Left renal pelvis (tissue), 4 donors: ENCODE data around the gene HHEX. TPM values are rescaled to one million over a fixed set of nuclear protein-coding genes. Genes with fewer than 3 reads are reported as not detected.

ENCODE experiments used
- DNase-seq, 4 donors: peaks; one replicate each; pipeline ENCODE4 v3.0.0-alpha.2; 2013; ENCODE audit warnings: low read depth in 4 of 4, low spot score in 3 of 4
- polyA plus RNA-seq, 4 donors: library from polyadenylated mRNA; unstranded; fragments of 120-200 nt; gene quantifications; one replicate each; pipeline ENCODE4 v1.2.1, GENCODE V29; 2013; ENCODE audit not compliant: insufficient read length in 4 of 4

The HHEX gene
- polyA plus RNA-seq, 4 donors: 6.9 to 10.9 (median 8.3) TPM

DNA sequence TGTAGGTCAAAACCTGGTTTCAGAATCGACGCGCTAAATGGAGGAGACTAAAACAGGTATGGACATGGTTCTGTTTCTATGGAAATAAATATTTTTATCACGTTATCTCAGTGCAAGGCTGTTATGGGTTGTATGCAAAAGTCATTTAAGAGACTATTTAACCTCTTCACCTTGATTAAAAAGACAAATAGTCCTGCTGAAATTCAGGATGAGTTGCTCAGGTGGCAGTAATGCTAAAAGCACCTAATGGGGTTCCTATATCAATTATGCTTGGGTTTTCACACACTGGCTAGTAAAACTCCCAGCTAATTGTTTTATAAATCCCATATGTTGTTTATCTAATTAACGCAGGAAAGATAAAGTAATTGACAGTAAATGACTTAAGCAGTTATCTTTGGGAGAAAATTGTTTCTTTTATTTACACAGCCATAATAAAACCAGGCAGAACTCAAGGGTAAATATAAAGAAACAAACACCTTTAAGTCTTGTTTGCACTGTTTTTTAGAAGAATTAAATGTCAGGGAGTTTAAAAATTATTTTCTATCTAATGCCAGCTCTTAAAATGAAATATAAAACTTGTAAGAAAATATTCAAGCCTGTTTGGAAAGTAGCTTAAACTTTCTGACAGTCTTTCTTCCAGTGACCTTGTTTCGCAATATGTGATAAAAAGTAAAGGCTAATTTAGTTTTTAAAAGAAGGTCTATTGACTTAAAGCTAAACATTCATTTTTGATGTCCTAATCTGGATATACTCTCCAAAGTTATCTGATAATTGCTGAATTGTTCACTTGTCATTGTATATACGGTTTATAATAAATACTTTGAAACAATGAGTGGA lies 3.2 kb downstream of the HHEX start:
- DNase-seq: no peak

DNA sequence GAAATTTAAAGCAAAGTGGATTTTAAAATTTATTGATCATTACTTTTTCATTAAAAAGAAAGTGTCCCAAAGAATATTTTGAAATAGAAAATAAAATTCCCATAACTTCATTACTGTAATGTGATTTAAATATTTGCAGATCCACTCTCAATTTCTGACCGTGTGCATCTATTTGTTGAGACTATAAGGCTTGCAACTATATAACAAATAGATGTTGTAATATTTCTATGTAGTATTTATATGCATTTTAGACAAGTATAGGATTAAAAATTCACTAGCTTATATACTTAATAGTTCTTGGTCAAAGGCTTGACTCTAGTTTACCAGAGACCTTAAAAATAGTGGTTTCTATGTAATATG lies 3.8 kb downstream of the HHEX start:
- no peak for DNase-seq

DNA sequence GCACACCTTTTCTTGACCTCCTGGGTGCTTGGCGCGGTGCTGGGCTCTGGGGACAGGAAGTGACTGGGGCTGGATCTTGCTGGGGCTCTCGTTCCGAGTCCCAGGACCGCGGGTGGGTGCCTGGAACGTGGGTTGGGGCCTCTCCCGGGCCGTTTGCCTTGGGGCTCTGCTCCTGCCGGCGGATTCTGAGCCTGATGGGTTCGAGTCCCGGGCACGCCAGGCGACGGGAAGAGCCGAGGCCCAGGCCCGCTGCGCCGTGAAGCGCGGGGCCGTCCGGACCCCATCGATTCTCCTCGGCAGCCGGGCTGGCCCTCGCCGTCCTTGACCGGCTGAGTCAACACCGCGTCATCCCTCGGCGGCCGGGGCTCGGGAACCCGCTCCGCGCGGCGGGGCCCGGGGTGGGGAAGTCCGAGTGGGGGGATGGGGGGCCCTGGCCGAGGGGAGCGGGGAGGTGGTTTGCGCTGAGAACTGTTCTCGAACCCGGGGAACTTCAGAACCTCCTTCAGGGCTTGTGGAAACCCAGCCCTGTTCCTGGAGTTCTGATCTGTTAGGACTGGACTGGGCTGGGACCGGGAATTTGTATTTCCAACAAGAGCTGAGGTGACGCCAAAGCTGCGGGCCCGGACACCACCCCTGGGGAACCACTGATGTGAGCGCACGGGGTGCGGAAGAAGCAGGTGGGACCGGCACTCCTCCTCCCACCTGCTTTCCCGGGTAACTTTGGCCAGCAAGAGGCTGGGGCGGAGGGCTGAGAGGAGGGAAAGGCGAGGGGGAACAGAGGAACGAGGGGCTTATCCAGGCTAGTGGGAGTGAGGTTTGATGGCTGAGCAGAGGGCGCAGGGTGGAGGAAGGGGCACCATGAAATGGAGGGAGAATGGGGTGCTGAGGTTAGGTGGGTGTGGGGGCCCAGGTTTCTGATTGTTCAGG lies 6.2 kb downstream of the HHEX start:
- DNase-seq: no peak

DNA sequence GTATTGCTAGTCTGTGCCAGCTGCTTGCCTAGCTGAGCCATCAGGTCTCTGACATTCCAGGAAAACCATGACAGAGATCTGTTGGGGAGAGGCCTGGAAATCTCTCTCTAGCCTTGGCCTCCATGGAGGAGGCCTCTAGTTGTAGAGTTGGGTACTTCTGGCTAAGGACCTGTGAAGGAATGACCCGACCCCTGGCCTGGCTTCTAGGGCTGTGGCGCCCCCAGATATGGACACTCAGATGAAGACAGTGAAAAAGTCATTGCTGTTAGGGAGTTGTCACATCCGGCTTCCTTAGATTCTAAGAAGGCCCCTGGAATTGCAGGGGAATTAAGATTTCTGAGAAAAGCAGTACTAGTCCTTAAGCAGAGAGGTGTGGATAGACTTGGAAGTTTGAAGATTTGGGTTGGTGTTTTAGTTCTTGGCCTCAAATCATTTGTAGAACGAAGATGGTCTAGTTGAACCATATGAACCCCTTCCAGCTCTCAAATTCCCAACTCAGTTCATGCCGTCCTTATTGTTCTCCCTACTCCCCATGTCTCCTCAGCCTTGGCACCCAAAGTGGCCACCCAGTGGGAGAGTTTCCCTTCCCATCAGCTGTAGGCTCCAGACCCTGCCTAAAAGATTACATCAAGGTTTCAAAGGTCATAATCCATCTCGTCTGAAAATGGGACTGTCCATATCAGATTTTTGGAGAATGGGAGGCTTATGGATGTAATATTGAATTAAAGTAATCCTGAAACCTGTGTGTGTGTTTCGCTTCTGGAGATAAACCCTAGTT lies 7.0 kb downstream of the HHEX start:
- DNase-seq: no peak

DNA sequence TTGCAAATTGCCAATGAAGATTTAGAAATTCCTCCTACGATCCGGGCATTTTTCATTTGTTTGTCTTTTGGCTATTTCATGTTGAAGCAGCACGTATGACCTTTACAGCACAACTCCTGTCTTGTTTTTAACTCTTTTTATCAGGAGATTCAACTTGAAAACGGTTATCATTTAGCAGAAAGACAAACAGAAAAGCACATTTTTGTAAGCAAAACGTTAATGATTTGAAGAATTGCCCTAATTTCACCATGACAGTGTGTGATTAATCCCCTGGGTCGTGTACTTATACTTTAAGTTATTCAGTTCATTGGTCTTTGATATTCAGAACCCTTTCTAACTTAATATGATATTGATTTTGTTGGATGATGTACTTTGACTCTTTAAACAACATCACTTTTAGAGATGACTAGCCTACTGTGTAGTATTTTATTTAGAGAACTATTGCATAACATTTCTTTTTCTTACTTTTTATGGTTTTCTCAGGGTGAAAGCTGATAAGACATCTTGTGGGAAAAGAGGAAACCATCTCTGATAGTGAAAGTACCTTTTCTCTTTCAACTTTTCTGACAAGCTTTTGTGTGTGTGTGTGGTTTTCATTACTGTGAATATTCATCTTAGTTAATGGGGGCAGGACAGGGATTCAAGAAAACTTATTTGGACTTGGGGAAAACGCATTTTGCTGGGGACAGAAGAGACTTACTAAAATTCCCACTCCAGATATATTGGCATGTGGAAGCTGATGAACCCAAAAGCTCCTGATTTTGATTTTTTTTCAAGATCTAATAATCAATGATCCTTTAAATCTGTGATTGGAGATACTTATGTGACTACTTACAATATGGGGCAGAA lies 8.1 kb downstream of the HHEX start:
- DNase-seq: no peak

DNA sequence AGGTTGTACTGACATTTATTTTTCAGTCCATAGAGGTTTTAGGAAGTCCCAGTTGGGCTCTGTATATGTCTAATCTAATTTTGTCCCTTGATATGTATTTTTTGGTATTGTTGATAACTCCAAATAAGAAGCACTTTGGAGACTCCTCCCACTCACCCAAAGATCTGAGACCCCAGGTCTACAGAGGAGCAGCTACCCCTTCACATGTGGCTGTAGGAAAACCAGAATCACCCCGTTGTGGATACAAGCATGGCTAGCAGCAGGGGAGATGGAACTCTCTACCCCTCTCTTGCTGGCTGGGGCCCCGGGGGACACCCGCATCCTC lies 9.4 kb downstream of the HHEX start:
- no peak for DNase-seq

DNA sequence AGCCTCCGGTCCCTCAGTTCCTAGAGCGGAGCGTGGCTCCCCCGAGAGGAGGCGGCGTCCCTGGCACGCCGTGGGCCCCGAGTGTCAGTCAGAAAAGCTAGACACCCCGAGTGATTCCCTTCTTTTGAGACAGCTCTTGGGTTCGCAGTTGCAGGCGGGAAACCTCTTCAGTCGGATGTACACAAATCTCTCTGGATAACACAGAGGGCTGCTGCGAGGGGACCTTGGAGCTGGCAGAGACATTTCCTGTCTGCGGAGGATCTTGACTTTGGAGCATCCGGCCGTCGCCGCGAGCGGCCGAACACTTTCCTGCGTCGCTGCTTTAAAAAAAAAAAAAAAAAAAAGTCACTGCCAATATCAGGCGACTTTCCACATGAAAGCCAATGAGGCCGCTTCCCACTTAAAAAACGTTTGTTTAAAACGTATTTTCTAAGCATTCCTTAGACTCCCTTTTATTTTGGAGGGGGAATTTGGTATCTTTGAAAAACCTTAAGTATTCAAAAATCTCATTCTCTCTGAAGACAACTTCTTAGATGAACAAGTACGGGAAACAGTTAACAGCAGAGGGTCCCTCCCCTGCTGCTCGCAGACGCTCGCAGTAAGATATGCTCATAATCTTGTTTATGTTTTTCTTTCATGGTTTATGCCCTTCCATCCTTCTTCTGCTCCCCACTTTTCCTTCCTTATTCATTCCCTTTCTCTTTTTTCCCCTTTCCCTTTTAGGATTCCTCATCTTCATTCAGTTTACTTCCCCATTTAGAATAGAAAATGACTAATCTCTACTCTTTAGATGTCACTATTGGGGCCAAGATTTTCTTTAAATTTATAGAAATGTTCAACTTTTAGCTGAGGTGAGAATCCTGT lies 10.0 kb downstream of the HHEX start:
- no peak for DNase-seq

DNA sequence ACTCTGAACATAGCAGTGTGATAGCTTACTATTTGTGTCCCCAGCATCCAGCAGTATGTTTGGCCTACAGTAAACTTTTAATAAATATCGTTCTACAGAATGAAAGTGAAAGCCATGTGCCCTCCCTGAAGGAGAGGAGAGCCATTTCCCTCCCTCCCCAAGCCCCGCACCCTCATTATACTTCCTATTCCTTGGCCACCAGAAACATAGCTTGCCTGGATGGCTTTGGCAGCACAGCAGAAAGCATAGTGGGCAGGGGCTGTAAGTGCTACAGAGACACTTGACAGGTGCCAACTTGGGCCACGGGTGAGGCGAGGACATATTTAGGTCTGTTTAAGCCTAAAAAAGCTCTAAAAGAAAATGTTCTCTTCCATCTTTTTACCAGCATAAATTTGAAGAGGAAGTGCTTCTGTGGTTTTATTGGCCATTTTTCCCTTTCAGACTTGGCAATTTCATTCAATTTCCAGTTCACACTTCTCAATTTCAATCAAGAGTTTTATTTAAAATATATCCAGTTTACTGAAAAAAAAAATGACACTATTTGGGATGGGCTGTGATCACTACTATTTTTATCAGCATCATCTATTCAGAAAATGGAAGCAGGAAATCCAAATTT lies 12.7 kb downstream of the HHEX start:
- DNase-seq: no peak

DNA sequence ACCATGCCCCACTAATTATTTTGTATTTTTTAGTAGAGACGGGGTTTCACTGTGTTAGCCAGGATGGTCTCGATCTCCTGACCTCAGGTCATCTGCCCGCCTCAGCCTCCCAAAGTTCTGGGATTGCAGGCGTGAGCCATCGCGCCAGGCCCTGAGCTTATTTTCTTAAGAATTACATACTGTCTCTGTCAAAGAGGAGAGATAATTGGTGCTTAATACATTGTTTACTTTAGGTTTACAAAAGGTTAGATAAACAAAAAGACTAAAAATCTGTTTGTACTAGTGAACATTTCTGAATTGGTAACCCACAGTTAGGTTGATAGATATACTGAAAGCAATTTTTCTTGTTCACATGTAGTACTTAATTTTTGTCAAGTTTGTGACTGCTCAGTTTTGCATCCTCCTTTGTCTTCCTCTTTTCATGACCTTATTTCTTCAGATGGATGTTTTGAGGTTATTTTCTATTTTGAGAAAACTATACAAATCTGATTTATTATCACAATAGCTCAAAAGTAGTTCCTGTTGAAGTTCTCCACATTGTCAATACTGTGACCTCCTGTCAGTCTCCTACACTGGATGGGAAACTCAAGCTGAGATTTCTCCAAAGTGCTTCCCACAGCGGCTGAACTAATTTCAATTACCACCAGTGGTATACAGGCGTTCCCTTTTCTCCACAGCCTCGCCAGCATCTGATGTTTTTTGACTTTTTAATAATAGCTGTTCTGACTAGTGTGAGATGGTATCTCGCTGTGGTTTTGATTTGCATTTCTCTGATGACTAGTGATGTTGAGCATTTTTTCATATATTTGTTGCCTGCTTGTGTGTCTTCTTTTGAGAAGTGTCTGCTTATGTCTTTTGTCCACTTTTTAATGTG lies 22.5 kb downstream of the HHEX start:
- DNase-seq: no peak

DNA sequence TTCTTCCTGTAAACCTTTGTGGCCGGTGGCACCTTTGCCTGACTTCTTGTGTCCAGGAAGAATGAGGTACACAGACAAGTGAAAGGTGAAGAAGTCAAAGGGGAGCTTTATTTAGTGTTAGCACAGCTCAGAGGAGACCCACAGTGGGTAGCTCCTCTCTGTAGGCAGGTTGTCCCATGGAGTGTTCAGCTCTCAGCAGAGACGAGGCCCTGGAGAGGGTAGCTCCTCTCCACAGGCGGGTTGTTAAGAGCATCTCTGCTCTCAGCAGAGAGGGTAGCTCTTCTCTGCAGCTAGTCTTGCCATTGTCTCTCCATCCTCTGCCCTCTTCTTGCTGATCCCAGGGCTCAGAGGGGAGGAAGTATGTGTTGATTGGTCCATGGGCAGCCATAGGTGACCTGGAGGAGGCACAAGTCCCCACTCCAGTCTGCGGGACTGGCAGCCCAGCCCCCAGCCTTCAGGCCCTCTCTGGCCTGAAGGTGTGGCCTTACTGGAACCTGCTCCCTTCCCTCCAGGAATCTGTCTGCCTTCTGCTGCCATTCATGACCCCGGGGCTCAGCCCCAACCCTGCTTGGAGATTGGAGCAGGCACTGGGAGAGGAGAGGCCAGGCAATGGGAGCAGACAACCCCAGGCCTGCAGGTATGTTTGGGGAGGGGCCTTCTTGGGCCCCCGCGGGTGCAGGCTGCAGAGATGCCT lies 24.5 kb downstream of the HHEX start:
- no peak for DNase-seq

DNA sequence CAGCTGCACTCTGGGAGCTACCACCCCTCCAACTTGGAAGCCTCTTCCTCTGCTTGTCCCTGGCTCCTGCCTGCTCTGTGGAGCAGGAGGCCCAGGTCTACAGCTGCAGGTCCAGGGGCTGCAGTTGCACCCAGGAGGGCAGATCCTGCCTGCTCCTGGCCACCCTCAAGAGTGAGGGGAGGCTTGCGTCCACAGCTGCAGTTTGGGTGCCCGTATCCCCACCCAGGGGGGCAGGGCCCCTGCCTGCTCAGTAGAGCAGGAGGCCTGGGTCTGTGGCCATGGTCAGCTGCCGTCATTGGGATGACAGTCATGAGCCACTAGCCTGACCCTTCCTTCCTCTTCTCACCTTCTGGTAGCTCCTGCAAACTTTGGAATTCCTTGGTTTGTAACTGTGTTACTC lies 25.1 kb downstream of the HHEX start:
- no peak for DNase-seq

DNA sequence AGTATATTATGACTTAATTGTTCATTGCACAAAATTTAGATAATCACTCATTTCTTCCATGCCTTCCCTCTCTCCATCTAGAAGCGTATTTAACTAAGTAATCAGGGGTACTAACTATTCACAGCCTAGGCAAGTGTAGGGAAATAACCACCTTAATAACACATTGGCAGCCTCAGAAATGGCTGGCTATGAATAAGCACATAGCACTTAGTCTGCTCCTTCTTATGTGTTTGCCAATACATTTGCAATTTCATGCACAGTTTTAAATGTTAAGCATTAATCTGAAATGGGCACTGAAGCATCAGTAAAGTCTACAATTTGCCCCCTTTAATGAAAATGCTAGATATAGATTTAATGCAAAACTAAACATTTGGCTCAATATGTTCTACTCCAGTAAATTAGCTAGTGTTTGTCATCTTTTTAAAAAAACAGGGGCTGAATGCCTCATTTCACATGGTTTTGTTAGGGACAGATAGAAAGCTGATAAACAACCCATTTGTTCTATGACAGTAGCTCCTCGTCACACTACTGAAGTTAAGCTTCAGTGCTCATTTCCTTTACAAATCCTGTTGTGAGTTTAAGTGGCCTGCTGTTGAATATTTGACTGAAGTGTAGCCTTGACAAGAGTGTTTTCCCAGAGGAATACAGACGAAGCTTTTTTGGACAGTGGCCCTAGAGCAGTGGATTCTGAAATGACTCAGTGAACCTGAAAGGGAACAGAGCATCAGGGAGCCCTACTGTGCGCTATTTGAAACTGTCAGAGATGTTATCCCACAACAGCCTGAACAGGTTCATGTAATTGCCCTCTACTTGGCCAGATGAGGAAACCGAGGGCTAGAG lies 30.5 kb downstream of the HHEX start:
- DNase-seq: no peak

DNA sequence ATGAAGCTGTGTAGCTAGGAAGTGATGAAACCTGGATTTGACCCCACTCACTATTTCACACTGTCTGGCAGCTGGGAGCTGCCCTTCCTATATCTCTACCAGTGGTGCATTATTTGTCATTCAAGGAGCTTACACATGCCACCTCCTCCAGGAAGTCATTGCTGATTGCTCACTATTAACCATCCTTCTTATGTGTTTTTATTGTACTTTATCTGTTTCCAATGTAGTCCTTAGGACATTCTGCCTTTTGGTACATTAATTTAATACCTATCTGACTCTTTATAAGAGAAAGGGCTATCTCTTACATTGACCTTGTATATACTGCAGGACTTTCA lies 31.0 kb downstream of the HHEX start:
- DNase-seq: no peak

DNA sequence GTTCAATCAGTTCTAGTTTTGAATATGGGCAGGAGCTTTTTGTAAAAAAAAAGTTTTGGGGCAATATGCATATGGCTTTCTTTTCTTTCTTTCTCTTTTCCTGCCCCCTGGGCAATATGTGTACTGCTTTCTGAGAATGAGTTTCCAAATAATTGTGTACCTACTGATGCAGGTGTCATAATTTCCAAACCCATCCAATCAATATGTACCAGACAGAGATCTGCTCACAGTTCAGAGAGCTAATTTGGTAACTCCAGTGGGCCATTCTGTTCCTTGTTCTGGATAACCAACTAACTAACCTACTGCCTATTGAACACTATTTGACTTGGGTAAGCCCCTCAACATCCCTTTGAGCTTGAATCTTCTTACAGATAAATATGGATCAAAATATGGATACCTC lies 32.6 kb downstream of the HHEX start:
- DNase-seq: no peak

DNA sequence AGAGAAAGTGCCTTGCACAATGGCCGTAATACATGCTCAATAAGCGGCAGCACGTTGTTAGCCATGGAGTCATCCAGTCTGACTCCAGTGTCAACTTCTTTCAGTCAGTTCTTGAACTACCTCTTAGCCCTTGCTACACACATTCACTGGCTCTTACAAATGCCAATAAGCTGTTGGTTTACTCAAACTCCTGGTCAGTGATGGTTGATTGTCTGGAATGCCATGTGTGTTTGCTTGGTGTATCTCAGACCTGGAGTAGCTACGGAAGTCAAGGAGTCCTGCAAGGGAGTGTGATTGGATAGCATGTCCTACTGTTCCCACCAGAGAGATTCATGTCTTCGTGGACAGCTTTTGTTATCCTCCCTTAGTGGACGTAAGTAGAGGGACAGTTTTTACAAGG lies 37.4 kb downstream of the HHEX start:
- no peak for DNase-seq

DNA sequence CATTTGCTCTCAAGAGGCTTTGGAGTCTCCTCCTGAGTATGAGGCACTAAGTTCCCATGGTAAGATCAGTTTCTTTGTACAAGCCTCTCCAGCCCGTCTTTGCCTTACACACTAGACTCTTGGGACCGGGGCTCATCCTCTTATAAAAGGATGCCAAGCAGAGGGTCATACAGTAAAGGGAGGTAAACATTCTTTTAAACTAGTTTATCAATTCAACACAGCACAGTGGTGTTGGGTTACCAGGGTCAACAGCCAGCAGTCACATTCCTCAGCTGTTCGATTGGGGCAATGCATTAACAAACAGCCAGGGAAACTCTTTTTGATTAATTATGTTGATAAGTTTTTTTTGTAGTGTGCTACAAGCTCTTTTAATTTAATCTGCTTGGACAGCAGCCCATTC lies 37.8 kb downstream of the HHEX start:
- DNase-seq: no peak

DNA sequence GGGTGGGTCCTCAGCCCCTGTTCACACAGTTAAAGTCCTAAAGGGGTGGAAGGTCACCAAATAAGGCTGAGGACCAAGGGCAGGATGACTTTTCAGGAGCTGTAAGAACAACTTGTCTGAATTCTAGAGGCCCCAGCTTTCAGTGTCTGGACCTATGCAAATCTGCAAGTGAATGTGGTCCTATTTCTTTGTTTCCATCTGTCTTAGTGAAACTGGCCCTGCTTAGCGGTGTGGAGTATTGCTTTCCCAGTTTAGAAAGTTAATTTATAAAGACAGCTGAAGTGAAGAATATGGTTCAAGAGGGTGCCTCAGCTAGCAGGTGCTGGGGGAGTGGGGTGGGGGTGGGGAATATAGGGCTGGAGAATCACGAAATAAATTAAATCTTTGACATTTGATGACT lies 40.1 kb downstream of the HHEX start:
- DNase-seq: no peak
